Natural killer cell (primary cell): ENCODE results near the gene IQCM. TPM values are rescaled to one million over a fixed set of nuclear protein-coding genes. Genes with fewer than 3 reads are reported as not detected.

ENCODE experiments used
- ATAC-seq, 3 donors: fragments of 150-1000 bp in 2 of 3; fragments of 200-7000 bp in 1 of 3; cut with Tn5 transposase; 1 replicate in 1 of 3; 2 replicates in 2 of 3; pipeline ENCODE4 v1.10.0; 2021; ENCODE audit warnings: mild to moderate bottlenecking in 2 of 3, moderate library complexity in 2 of 3
- DNase-seq, 2 donors: peaks; one replicate each; pipeline versions ENCODE4 v3.0.0 to v3.0.0-alpha.2; 2013 to 2021; ENCODE audit warnings: mixed read lengths in 1 of 2
- H3K27ac ChIP-seq: one replicate; pipeline ENCODE4 v1.5.1; 2013; ENCODE audit warnings: mild to moderate bottlenecking, low read length
- H3K27me3 ChIP-seq: one replicate; pipeline ENCODE4 v1.6.1; 2013; ENCODE audit warnings: low read length; ENCODE audit not compliant: control insufficient read depth, insufficient read depth
- H3K36me3 ChIP-seq: one replicate; pipeline ENCODE4 v1.6.1; 2013; ENCODE audit warnings: low read length; ENCODE audit not compliant: control insufficient read depth, insufficient read depth
- H3K4me1 ChIP-seq: one replicate; pipeline ENCODE4 v1.6.1; 2013; ENCODE audit warnings: low read length; ENCODE audit not compliant: control insufficient read depth, insufficient read depth
- H3K4me3 ChIP-seq: one replicate; pipeline ENCODE4 v1.5.1; 2013; ENCODE audit warnings: low read length
- H3K9me3 ChIP-seq: one replicate; pipeline ENCODE4 v1.6.1; 2013; ENCODE audit warnings: low read length; ENCODE audit not compliant: control insufficient read depth, insufficient read depth
- H3K27ac Mint-ChIP-seq, 2 donors: one replicate each; pipeline ENCODE4 v1.8.0; 2022; ENCODE audit warnings: mild to moderate bottlenecking in 2 of 2, mixed read lengths in 2 of 2, moderate library complexity in 1 of 2
- H3K27me3 Mint-ChIP-seq, 2 donors: one replicate each; pipeline ENCODE4 v1.8.0; 2022; ENCODE audit warnings: low read depth in 2 of 2, mixed read lengths in 2 of 2
- H3K36me3 Mint-ChIP-seq: one replicate; pipeline ENCODE4 v1.8.0; 2022; ENCODE audit warnings: mixed read lengths
- H3K4me1 Mint-ChIP-seq, 2 donors: one replicate each; pipeline ENCODE4 v1.8.0; 2022; ENCODE audit warnings: mixed read lengths in 2 of 2
- H3K4me3 Mint-ChIP-seq: one replicate; pipeline ENCODE4 v1.8.0; 2022; ENCODE audit warnings: mild to moderate bottlenecking, moderate library complexity, mixed read lengths
- H3K9me3 Mint-ChIP-seq, 2 donors: one replicate each; pipeline ENCODE4 v1.8.0; 2022; ENCODE audit warnings: mixed read lengths in 2 of 2
- WGBS: methylation state at CpG from one replicate; pipeline ENCODE4 v1.1.7; 2013; ENCODE audit warnings: missing lambda C conversion rate; ENCODE audit not compliant: insufficient coverage; 5-methylcytosine and 5-hydroxymethylcytosine counted together
- intact Hi-C: fragments of 100-400 bp; cut with micrococcal nuclease; formaldehyde crosslinking; loops from one replicate; pipeline ENCODE4 v1.14.2; 2022
- total RNA-seq, 4 donors: library from RNA; stranded (reverse); fragments of 120-200 nt in 1 of 4; gene quantifications; one replicate each; pipeline versions ENCODE4 v1.2.3 to v1.2.4, GENCODE V29; 2013 to 2022
- TF ChIP-seq, protein P1 (sequence below): fragments of 200-600 bp; IDR thresholded peaks from one replicate; pipeline ENCODE4 v1.8.0; 2022; ENCODE audit warnings: antibody characterized with exemption

IQCM gene
- total RNA-seq, 3 donors from 2014 or later (not counting 1 experiment from before 2014, with no cell fraction given), result not detected

- no peaks in the 10 kb centered on the region for H3K27me3 Mint-ChIP-seq
- Histone ChIP-seq H3K4me3 (no peak overlapping the region), H3K36me3 (no peaks in the 10 kb centered on the region), H3K27ac (no peak overlapping the region), H3K27me3 (no peaks in the 10 kb centered on the region), H3K4me1 (no peaks in the 10 kb centered on the region), H3K9me3 (no peaks in the 10 kb centered on the region)
- TF ChIP-seq, protein P1, sequence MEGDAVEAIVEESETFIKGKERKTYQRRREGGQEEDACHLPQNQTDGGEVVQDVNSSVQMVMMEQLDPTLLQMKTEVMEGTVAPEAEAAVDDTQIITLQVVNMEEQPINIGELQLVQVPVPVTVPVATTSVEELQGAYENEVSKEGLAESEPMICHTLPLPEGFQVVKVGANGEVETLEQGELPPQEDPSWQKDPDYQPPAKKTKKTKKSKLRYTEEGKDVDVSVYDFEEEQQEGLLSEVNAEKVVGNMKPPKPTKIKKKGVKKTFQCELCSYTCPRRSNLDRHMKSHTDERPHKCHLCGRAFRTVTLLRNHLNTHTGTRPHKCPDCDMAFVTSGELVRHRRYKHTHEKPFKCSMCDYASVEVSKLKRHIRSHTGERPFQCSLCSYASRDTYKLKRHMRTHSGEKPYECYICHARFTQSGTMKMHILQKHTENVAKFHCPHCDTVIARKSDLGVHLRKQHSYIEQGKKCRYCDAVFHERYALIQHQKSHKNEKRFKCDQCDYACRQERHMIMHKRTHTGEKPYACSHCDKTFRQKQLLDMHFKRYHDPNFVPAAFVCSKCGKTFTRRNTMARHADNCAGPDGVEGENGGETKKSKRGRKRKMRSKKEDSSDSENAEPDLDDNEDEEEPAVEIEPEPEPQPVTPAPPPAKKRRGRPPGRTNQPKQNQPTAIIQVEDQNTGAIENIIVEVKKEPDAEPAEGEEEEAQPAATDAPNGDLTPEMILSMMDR, result no peak
- H3K9me3 Mint-ChIP-seq, result peaks cover 6 to 12% of the 10 kb centered on the region in 2 donors
- H3K36me3 Mint-ChIP-seq, result no peaks in the 10 kb centered on the region
- H3K4me3 Mint-ChIP-seq, result no peak overlapping the region
- intact Hi-C loops, result no loop called here
- no peak for DNase-seq
- WGBS, result 46% methylated on average over 2 of the region's 2 CpGs
- no peaks in the 10 kb centered on the region for H3K4me1 Mint-ChIP-seq
- H3K27ac Mint-ChIP-seq, result no peak overlapping the region
- ATAC-seq, result no peak
These were observed 68.0 kb downstream of the IQCM start for GRCh38 chr4:149747646-149748045.

GRCh38 chr4:149746276-149746675 lies 69.4 kb downstream of the IQCM start:
- intact Hi-C loops, result no loop called here

GRCh38 chr4:149741186-149741831 lies 74.3 kb downstream of the IQCM start:
- Histone ChIP-seq H3K36me3 (no peaks in the 10 kb centered on the region), H3K27me3 (no peaks in the 10 kb centered on the region), H3K9me3 (no peaks in the 10 kb centered on the region), H3K4me1 (no peaks in the 10 kb centered on the region), H3K27ac (no peak overlapping the region), H3K4me3 (no peak overlapping the region)
- no peak overlapping the region for H3K4me3 Mint-ChIP-seq
- DNase-seq, result no peak
- no peak overlapping the region for H3K27ac Mint-ChIP-seq
- H3K36me3 Mint-ChIP-seq, result no peaks in the 10 kb centered on the region
- ATAC-seq, result no peak
- TF ChIP-seq, protein P1, result no peak
- intact Hi-C loops, result no loop called here
- WGBS, result no CpG with 5 or more reads among the region's 1 CpG
- H3K4me1 Mint-ChIP-seq, result no peaks in the 10 kb centered on the region
- peaks cover 2 to 7% of the 10 kb centered on the region in 2 donors for H3K9me3 Mint-ChIP-seq
- no peaks in the 10 kb centered on the region for H3K27me3 Mint-ChIP-seq

More at GRCh38 chr4:149746276-149746675, 69.4 kb downstream of the IQCM start:
- H3K9me3 ChIP-seq, result no peaks in the 10 kb centered on the region
- H3K27ac ChIP-seq, result no peak overlapping the region
- no peak overlapping the region for H3K27ac Mint-ChIP-seq
- ATAC-seq (no peak), DNase-seq (no peak)
- WGBS, result no CpG with 5 or more reads among the region's 1 CpG
- H3K27me3 ChIP-seq, result no peaks in the 10 kb centered on the region
- no peaks in the 10 kb centered on the region for H3K36me3 ChIP-seq
- H3K4me1 Mint-ChIP-seq, result no peaks in the 10 kb centered on the region
- no peaks in the 10 kb centered on the region for H3K27me3 Mint-ChIP-seq
- H3K4me1 ChIP-seq, result no peaks in the 10 kb centered on the region
- H3K4me3 ChIP-seq, result no peak overlapping the region
- no peaks in the 10 kb centered on the region for H3K36me3 Mint-ChIP-seq
- H3K4me3 Mint-ChIP-seq, result no peak overlapping the region
- H3K9me3 Mint-ChIP-seq, result peaks cover 6 to 8% of the 10 kb centered on the region in 2 donors
- TF ChIP-seq, protein P1, result no peak

DNA sequence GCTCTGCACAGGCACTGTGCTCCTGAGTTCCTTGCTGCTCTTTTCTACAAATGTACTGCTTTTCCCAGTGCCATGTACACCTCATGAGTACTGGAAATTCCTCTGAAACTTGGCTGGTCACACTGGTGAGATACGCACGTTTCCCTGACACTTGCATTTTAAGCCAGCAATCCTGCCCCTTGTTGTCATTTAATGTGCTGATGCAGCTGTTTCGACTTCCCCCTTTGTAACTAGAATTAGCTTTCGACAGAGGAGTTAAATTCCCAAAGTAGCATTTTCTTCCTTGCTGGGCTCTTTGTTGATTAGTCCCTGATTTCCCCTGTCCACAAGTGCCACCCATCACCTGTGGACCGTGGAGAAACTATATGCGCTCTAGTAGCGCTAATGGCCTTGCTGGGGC lies 77.5 kb downstream of the IQCM start:
- no peak overlapping the region for H3K27ac ChIP-seq
- DNase-seq (no peak), ATAC-seq (no peak)
- Mint-ChIP-seq H3K4me1 (no peaks in the 10 kb centered on the region), H3K36me3 (no peaks in the 10 kb centered on the region), H3K27me3 (no peaks in the 10 kb centered on the region), H3K9me3 (peaks cover 3 to 5% of the 10 kb centered on the region in 2 donors), H3K27ac (no peak overlapping the region), H3K4me3 (no peak overlapping the region)
- WGBS, result 80% methylated on average over 7 of the region's 7 CpGs
- no peaks in the 10 kb centered on the region for H3K9me3 ChIP-seq
- TF ChIP-seq, protein P1, result no peak
- no peak overlapping the region for H3K4me3 ChIP-seq
- no peaks in the 10 kb centered on the region for H3K27me3 ChIP-seq
- no peaks in the 10 kb centered on the region for H3K36me3 ChIP-seq
- intact Hi-C loops, result no loop called here
- H3K4me1 ChIP-seq, result no peaks in the 10 kb centered on the region
